SJCRH30 (cell line): ENCODE measurements around the gene CIP2A. TPM values are rescaled to one million over a fixed set of nuclear protein-coding genes. Genes with fewer than 3 reads are reported as not detected.
A peak's percentile ranks its signal among the peaks of the same experiment; 100 is the strongest.

Experiments
- DNase-seq, 2 experiments: peaks; one replicate each; pipeline ENCODE4 v3.0.0-alpha.2; 2015 to 2020
- H3K27ac ChIP-seq: fragments of 250-450 bp; sonication (Bioruptor Pico); 2 replicates; pipeline ENCODE4 v1.5.1; 2020; ENCODE audit warnings: mild to moderate bottlenecking, moderate library complexity
- H3K27me3 ChIP-seq: fragments of 250-450 bp; sonication (Bioruptor Pico); 2 replicates; pipeline ENCODE4 v1.5.1; 2020; ENCODE audit warnings: mild to moderate bottlenecking, moderate library complexity
- H3K36me3 ChIP-seq: fragments of 250-450 bp; sonication (Bioruptor Pico); 2 replicates; pipeline ENCODE4 v1.5.1; 2020; ENCODE audit warnings: mild to moderate bottlenecking, moderate library complexity
- H3K4me1 ChIP-seq: fragments of 250-450 bp; sonication (Bioruptor Pico); 2 replicates; pipeline ENCODE4 v1.5.1; 2020; ENCODE audit warnings: mild to moderate bottlenecking, moderate library complexity
- H3K4me3 ChIP-seq: fragments of 250-450 bp; sonication (Bioruptor Pico); 2 replicates; pipeline ENCODE4 v1.5.1; 2020; ENCODE audit warnings: mild to moderate bottlenecking, moderate library complexity
- H3K9me3 ChIP-seq: fragments of 250-450 bp; sonication (Bioruptor Pico); replicated peaks from 2 replicates; pipeline ENCODE4 v1.5.1; 2020; ENCODE audit warnings: mild to moderate bottlenecking, moderate library complexity
- total RNA-seq: library from RNA; depleted of rRNA; stranded (reverse); fragments of >200 nt; shearing (Covaris generic); gene quantifications from 2 replicates; pipeline ENCODE4 v1.2.3, GENCODE V29; 2014

The CIP2A gene
- total RNA-seq, 1 experiment from 2014 or later: 129 TPM

- DNase-seq: no peak
- Histone ChIP-seq H3K27me3 (no peaks in the 10 kb centered on the region), H3K4me1 (0 out of 2 replicates have a peak, but pooled peaks cover 2% of the 10 kb centered on the region), H3K4me3 (no peak overlapping the region), H3K9me3 (no peaks in the 10 kb centered on the region), H3K27ac (no peak overlapping the region), H3K36me3 (peaks cover 68% of the 10 kb centered on the region)
Measured at GRCh38 chr3:108548304-108548703, 40.9 kb downstream of the CIP2A start.

DNA sequence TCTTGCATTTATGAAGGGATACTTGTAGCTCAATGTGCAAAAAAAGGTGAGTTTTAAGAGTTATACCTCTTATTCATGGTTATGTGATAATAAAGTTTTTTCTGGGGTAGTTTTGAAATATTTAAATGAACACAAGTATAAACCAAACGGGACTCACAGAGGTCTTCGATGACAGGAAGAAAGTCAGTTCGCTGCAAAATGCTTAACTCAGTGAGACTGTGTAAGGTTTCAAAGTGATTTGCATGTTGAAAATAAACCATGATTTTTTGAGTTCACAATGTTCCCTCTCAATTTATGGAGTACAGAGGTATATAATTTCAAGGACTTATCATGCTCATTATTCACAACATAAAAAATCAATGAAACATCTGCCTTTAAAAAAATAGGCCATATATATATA lies 42.5 kb downstream of the CIP2A start:
- Histone ChIP-seq H3K4me3 (no peak overlapping the region), H3K27me3 (no peaks in the 10 kb centered on the region), H3K4me1 (0 out of 2 replicates have a peak, but pooled peaks cover 2% of the 10 kb centered on the region), H3K36me3 (peaks cover 59% of the 10 kb centered on the region), H3K27ac (no peak overlapping the region), H3K9me3 (no peaks in the 10 kb centered on the region)
- no peak for DNase-seq

DNA sequence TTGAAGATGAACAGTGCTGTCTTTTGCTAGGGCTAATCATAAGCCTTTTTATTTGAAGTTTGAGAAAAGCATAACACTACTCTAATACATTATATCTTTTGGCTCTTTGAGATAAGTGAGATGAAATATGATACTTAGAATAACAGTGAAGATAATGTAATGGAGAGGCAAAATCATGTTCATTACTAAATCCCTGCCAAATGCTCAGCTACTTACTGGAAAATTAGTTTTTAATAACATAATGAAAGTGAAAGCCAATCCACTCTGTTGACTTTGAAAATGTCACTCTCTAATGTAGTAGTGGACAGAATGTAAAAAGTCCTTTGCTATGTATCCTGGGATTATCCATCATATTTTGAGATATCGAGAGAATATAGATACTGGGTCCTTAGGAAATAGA lies 43.0 kb downstream of the CIP2A start:
- DNase-seq: no peak
- H3K9me3 ChIP-seq: no peaks in the 10 kb centered on the region
- peaks cover 55% of the 10 kb centered on the region for H3K36me3 ChIP-seq
- no peak overlapping the region for H3K27ac ChIP-seq
- H3K4me1 ChIP-seq: 0 out of 2 replicates have a peak, but pooled peaks cover 2% of the 10 kb centered on the region
- H3K27me3 ChIP-seq: no peaks in the 10 kb centered on the region
- no peak overlapping the region for H3K4me3 ChIP-seq

DNA sequence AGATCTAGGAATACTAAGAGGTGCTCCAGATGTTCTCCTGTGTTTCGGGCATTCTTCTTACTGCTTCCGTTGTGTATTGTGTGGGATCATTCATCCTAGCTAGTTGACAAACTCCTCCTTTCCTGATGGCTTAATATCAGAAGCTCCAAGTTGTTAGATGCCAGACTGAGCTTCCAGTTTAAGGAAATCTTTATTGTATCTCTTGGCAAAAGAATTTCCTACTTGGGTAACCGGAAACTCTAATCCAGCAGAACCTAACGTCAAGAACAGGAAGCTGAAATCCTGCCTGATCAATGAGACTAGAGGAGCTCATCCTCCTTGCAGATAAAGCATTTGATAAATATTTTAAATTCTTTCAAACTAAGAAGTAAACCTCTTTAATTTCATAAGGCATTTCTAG lies 51.2 kb downstream of the CIP2A start:
- Histone ChIP-seq H3K36me3 (peaks cover 2% of the 10 kb centered on the region), H3K9me3 (no peaks in the 10 kb centered on the region), H3K27ac (no peak overlapping the region), H3K27me3 (no peaks in the 10 kb centered on the region), H3K4me3 (no peak overlapping the region), H3K4me1 (no peaks in the 10 kb centered on the region)
- DNase-seq: no peak

GRCh38 chr3:108528459-108529252 lies 60.6 kb downstream of the CIP2A start:
- no peak for DNase-seq
- Histone ChIP-seq H3K4me3 (no peak overlapping the region), H3K4me1 (peaks cover 3% of the 10 kb centered on the region; the same call in 1 of the 2 replicates), H3K27me3 (no peaks in the 10 kb centered on the region), H3K27ac (no peak overlapping the region), H3K9me3 (no peaks in the 10 kb centered on the region; the same call in 1 of the 2 replicates), H3K36me3 (no peaks in the 10 kb centered on the region)

DNA sequence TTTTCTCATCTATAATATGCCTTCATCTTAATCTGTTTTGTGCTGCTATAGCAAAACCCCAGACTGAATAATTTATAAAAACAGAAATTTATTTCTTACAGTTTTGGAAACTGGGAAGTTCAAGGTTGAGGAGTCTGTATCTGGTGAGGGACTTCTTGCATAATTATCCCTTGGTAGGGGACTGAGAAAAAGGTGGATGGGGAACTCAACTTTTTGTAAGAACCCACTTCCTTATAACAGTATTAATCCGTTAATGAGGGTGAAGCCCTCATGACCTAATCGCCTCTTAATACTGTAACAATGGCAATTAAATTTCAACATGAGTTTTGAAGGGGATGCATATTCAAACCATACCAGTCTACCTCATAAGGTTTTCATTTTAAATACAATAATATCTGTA lies 61.4 kb downstream of the CIP2A start:
- peaks cover 3% of the 10 kb centered on the region; the same call in 1 of the 2 replicates for H3K4me1 ChIP-seq
- H3K36me3 ChIP-seq: no peaks in the 10 kb centered on the region
- H3K9me3 ChIP-seq: no peaks in the 10 kb centered on the region; the same call in 1 of the 2 replicates
- no peak for DNase-seq
- H3K27ac ChIP-seq: no peak overlapping the region
- no peaks in the 10 kb centered on the region for H3K27me3 ChIP-seq
- H3K4me3 ChIP-seq: no peak overlapping the region

GRCh38 chr3:108527109-108527508 lies 62.1 kb downstream of the CIP2A start:
- H3K4me1 ChIP-seq: peaks cover 3% of the 10 kb centered on the region; the same call in 1 of the 2 replicates
- no peaks in the 10 kb centered on the region; the same call in 1 of the 2 replicates for H3K9me3 ChIP-seq
- no peaks in the 10 kb centered on the region for H3K27me3 ChIP-seq
- no peak for DNase-seq
- H3K27ac ChIP-seq: no peak overlapping the region
- H3K36me3 ChIP-seq: no peaks in the 10 kb centered on the region
- no peak overlapping the region for H3K4me3 ChIP-seq

GRCh38 chr3:108525971-108526370 lies 63.3 kb downstream of the CIP2A start:
- Histone ChIP-seq H3K4me1 (peaks cover 3% of the 10 kb centered on the region; the same call in 1 of the 2 replicates), H3K27me3 (no peaks in the 10 kb centered on the region), H3K27ac (no peak overlapping the region), H3K9me3 (no peaks in the 10 kb centered on the region; the same call in 1 of the 2 replicates), H3K4me3 (no peak overlapping the region), H3K36me3 (no peaks in the 10 kb centered on the region)
- DNase-seq: no peak

- no peak overlapping the region for H3K4me3 ChIP-seq
- no peak for DNase-seq
- H3K27ac ChIP-seq: no peak overlapping the region
- no peaks in the 10 kb centered on the region for H3K36me3 ChIP-seq
- no peaks in the 10 kb centered on the region for H3K27me3 ChIP-seq
- H3K4me1 ChIP-seq: peaks cover 3% of the 10 kb centered on the region; the same call in 1 of the 2 replicates
- no peaks in the 10 kb centered on the region for H3K9me3 ChIP-seq
Measured at GRCh38 chr3:108525256-108525655, 64.0 kb downstream of the CIP2A start.

DNA sequence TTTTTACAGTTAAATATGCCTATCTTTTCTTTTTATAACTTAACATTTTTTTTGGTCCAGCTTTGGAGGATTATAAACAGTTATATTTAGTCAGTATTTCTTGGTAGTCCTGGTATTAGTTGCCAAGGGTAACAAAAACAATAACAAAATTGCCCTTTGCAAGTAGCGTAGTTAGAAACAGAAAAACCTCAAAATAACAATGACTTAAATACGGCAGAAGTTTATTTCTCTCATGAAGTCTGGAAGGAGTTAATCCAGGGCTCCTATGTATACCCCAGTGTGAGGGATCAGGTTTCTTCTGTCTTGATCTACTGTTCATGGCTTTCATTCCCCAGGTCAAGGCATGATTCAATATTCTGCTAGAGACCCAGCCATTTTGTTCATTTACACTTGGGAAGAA lies 64.7 kb downstream of the CIP2A start:
- peak in 1 of 2 experiments; percentile 48 for DNase-seq
- no peak overlapping the region for H3K27ac ChIP-seq
- no peaks in the 10 kb centered on the region for H3K9me3 ChIP-seq
- H3K36me3 ChIP-seq: no peaks in the 10 kb centered on the region
- peaks cover 3% of the 10 kb centered on the region; the same call in 1 of the 2 replicates for H3K4me1 ChIP-seq
- H3K4me3 ChIP-seq: no peak overlapping the region
- no peaks in the 10 kb centered on the region for H3K27me3 ChIP-seq

DNA sequence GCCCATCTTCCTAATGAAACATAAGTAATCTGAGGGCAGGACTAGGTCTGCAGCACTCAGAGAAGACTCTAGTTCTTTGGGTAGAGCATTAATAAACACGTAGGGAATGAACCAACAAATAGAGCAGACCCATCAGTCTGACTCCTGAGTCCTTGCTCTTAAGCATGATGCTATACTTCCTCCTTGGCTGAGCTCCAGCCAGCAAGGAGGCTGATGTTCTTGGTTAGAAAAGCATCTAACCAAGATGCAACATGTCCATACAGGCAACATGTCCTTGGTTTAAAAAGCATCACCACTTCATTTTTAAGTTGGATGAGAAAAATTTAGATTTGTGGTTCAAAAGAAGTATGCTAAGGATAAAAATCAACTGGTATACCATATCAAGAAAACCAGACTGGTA lies 70.3 kb downstream of the CIP2A start:
- Histone ChIP-seq H3K9me3 (no peaks in the 10 kb centered on the region), H3K27ac (no peak overlapping the region), H3K27me3 (no peaks in the 10 kb centered on the region), H3K4me3 (no peak overlapping the region), H3K4me1 (no peaks in the 10 kb centered on the region), H3K36me3 (no peaks in the 10 kb centered on the region)
- no peak for DNase-seq

- no peak for DNase-seq
- Histone ChIP-seq H3K27ac (no peak overlapping the region), H3K36me3 (no peaks in the 10 kb centered on the region), H3K4me1 (no peaks in the 10 kb centered on the region), H3K9me3 (no peaks in the 10 kb centered on the region), H3K4me3 (no peak overlapping the region), H3K27me3 (no peaks in the 10 kb centered on the region)
Measured at GRCh38 chr3:108516881-108517280, 72.4 kb downstream of the CIP2A start.

DNA sequence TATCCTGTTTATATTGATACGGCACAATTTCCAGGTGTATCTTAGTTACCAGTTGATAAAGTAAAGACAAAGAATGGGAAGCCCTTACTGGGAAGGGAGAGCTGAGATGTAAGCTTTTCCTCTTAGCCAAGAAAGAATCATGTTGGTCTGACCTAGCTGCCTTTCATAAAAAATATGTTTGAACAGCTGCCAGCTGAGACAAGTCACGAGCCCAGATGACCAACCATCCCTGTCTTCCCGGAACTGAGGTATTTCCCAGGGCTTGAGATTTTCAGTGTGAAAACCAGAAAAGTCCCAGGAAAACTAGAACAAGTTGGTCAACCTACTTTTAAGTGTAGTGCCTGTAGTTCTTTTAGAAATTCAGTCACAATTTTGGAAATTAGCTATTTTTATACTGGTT lies 75.3 kb downstream of the CIP2A start:
- Histone ChIP-seq H3K36me3 (no peaks in the 10 kb centered on the region), H3K4me3 (no peak overlapping the region), H3K27me3 (no peaks in the 10 kb centered on the region), H3K9me3 (no peaks in the 10 kb centered on the region), H3K27ac (no peak overlapping the region), H3K4me1 (no peaks in the 10 kb centered on the region)
- DNase-seq: peak in 1 of 2 experiments; percentile 29

DNA sequence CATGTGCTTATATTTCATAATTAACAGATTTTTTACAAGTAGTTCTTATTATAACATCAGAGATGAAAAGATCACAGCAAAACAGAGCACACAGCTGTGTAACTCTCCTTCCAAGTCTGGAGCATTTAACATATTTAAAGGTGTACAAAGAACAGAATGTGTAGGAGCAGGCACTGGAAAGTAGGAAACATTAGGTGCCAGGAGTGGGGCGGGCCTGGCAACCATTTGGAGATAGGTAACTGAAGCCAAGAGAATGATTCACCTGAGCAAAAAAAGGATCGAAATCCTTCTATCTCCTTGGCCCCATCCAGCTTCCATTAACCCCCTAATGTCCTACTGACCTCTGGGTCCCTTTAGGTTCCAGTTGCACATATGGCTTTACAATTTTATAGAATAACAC lies 76.6 kb downstream of the CIP2A start:
- no peak for DNase-seq
- no peak overlapping the region for H3K4me3 ChIP-seq
- no peaks in the 10 kb centered on the region; the same call in 1 of the 2 replicates for H3K27me3 ChIP-seq
- H3K36me3 ChIP-seq: no peaks in the 10 kb centered on the region
- H3K9me3 ChIP-seq: no peaks in the 10 kb centered on the region
- no peaks in the 10 kb centered on the region for H3K4me1 ChIP-seq
- no peak overlapping the region for H3K27ac ChIP-seq

GRCh38 chr3:108511490-108511889 lies 77.7 kb downstream of the CIP2A start:
- no peaks in the 10 kb centered on the region for H3K4me1 ChIP-seq
- H3K27ac ChIP-seq: no peak overlapping the region
- H3K27me3 ChIP-seq: no peaks in the 10 kb centered on the region; the same call in 1 of the 2 replicates
- no peak overlapping the region for H3K4me3 ChIP-seq
- no peak for DNase-seq
- H3K9me3 ChIP-seq: no peaks in the 10 kb centered on the region
- H3K36me3 ChIP-seq: no peaks in the 10 kb centered on the region
